HuH-7.5 (cell line): ENCODE measurements around the gene DDIT4L.
"Not testable (repeated sequence)": the region's sequence is repeated elsewhere in the genome, so short reads cannot be mapped to it uniquely, and the experiment has no call there.

Experiments used
- DNase-seq: peaks from one replicate; pipeline ENCODE4 v3.0.0; 2011; ENCODE audit warnings: low spot score

DDIT4L gene

DNA sequence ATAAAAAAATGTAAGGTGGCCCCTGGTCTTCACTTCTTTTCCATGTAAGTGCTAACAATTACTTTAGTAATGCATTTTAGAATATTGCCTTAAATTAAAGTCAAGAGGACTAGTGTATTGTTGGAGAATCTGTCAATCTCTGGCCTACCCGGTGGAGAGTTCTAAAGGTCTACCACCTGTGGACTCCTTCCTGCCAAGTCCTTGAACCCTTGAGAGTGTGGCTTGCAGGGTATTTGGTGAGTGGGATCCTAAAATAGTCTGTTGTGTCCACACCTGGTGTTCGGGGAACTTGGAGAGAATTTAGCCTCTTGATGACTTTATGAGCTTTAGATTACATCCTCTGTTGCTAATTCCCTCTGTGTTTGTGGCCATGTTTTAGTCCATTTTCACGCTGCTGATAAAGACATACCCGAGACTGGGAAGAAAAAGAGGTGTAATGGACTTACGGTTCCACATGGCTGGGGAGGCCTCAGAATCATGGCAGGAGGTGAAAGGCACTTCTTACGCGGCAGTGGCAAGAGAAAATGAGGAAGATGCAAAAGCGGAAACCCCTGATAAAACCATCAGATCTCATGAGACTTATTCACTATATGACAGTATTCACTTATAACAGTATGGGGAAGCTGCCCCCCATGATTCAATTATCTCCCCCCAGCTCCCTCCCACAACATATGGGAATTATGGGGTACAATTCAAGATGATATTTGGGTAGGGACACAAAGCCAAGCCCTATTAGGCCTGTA lies 23.8 kb downstream of the DDIT4L start:
- no peak for DNase-seq

DNA sequence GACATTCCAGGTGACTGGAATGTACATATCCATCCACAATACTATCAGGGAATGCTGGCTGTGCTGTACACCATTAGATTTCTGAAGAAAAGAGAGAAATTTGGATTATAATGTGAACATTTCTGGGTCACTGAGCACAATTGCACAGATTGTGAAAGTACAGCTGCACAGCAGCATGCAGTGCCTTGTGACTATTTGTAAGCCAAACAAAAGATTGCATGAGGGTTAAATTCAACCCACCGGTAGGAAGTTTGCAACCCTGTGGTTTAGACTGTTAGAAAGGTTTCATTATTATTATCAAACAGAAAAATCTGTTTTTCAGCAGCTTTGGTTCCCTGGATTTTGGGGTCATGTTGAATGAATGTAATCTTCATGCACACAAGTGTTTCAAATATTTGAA lies 24.5 kb downstream of the DDIT4L start:
- DNase-seq, result no peak

DNA sequence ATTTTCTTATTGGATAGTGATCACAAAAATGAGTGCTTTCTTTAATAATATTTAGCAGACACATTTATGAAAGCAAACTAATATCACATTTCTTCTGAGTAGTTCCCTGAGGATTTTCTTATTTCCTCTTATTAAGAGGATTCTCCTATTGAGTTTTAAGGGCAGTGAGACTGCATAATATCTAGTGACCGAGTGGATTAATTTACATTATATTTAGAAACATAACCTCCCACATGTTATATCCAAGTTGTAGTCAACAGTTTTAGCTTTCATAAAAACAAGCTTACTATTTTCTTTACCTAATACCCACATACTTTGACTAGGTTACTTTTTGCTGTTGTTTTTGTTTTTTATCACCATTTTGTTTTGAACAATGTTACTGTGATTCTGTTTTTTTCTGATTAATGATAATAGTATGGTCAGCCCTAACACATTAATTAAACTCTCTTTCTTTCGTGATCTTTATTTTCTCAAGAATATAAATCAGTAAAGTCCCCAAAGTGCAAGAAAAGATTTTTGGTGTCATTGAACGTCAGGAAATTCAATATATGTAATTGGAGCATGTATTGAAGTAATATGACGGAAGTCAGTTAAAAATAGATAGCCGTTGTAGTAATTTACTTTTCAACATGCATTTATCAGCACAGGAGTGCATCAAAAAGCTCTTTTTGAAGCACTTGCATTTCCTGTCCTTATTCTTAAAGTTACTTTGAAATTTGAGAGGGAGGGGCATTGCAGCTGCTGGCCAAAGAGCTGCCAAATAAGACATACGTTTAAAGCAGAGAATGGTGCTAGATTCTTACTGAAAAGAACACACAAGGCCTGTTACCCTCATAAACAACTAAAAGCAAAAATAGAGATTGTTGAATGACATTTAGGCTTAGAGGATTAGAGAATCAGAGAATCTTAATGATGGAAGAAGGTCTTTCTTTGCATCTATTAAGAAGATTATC lies 25.2 kb downstream of the DDIT4L start:
- DNase-seq, result no peak

DNA sequence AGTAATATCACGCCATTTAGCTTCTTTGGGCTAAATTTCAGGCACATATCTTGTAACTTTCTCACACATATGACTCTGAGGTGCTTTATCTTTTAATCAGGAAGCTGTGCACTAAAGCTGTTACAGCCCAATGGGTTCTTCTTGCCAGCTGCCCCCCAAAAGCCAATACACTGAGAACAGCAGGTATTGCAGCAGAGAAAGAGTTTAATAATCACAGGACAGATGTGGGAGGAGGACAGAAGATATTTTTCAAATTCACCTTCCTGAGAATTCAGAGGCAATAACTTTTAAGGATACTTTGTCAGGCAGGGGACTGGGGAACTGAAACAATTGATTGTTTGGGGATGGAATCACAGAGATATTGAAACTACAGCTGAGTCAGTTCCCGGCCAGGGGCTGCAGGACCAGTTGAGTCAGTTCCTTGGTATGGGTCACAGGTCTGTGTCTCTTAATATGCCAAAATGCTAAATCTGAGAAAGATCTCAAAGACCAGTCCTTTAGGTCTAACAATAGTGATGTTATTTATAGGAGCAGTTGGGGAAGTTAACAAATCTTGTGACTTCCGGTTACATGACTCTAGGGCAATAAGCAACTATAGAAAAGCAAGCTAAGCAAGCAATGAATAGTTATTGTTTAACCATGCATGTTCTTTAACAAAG lies 28.1 kb downstream of the DDIT4L start:
- DNase-seq, result no peak

DNA sequence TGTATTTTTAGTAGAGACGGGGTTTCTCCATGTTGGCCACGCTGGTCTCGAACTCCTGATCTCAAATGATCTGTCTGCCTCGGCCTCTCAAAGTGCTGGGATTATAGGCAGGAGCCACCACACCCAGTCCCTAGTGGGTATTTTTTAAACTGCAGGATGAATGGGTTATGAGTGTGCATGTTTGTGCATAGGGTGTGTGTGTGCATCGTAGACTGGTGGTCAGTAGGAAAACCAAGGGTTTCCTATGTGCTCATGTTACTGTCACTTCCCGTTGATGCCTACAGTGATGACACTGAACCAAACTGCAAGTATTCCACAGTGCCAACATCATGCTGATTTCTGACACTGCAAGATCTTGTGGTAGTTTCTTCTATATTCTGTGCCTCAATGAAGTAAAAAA lies 41.1 kb downstream of the DDIT4L start:
- no peak for DNase-seq

DNA sequence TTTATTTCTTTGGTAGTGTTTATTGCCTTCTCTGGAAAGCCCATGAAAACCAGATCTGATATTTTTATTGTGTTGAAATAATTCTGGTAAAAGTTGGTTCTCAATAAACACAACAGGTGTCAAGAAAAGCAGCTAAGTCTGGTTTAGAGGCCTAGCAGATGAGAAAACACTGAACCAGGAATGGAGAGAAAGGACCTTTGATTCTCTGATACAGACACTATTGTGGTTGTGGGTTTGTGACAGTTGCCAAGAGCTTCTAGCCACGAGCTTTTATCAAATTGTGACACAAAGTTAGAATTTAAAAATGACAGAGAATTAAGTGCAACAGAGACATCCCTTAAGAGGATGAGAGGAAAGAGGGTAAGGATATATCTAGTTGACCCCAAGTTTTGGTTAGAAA lies 42.6 kb downstream of the DDIT4L start:
- no peak for DNase-seq

DNA sequence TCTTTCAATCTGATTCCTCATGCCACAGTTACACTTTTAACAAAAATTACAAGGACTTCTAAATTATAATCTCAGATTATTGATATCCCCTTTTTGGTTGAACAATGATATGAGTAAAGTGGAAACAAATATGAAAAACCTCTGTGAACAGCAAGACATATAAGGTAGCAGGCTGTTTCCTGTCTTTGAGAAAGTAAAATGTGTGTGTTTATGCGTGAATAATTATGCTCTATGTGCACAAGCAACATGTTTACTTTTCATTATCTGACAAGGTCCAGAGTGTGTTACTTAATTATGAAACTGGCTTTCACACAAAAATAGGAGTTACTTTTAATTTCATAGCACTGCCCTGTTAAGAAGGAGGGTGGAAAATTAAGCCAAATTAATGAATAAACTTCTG lies 43.1 kb downstream of the DDIT4L start:
- DNase-seq, result no peak

DNA sequence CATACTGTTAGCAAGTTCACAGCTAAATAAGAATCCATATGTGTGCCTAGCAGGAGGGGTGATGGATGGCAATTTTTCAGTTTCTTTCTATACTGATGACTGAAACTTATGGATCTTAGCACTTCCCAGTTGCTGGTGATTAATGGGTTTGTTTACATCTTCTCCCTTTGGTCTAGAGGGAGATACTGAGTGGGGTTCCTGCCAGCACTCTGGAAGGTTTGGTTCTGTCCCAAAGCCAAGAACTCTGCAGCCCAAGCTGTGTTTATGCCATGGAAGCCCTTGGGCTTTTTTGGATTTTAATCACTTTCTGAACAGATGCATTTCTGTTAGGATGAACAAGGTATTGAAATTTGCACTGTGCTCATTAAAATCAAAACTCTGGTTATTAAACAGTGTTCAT lies 43.5 kb downstream of the DDIT4L start:
- DNase-seq, result no peak

DNA sequence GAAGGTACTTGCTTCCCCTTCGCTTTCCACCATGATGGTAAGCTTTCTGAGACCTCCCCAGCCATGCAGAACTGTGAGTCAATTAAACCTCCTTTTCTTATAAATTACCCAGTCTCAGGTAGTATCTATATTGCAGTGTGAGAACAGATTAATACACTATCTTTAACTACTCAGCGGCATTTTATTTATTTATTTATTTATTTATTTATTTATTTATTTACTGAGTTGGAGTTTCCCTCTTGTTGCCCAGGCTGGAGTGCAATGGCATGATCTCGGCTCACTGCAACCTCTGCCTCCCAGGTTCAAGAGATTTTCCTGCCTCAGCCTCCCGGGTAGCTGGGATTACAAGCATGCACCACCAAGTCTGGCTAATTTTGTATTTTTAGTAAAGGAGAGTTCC lies 52.9 kb downstream of the DDIT4L start:
- DNase-seq, result not testable (repeated sequence)
